PC-9 (cell line): ENCODE measurements around the gene TMEM270.

Experiments
- EZH2 ChIP-seq: fragments of 200-600 bp; sonication (generic); IDR thresholded peaks from 2 replicates; pipeline ENCODE4 v1.8.0; 2017; ENCODE audit warnings: antibody characterized with exemption, low read depth
- TF ChIP-seq, protein P1 (sequence below): fragments of 200-600 bp; sonication (generic); conservative IDR thresholded peaks from 2 replicates; pipeline ENCODE4 v1.6.1; 2017; ENCODE audit warnings: mixed run types, antibody characterized with exemption, mild to moderate bottlenecking, moderate library complexity

- TF ChIP-seq, protein P1, sequence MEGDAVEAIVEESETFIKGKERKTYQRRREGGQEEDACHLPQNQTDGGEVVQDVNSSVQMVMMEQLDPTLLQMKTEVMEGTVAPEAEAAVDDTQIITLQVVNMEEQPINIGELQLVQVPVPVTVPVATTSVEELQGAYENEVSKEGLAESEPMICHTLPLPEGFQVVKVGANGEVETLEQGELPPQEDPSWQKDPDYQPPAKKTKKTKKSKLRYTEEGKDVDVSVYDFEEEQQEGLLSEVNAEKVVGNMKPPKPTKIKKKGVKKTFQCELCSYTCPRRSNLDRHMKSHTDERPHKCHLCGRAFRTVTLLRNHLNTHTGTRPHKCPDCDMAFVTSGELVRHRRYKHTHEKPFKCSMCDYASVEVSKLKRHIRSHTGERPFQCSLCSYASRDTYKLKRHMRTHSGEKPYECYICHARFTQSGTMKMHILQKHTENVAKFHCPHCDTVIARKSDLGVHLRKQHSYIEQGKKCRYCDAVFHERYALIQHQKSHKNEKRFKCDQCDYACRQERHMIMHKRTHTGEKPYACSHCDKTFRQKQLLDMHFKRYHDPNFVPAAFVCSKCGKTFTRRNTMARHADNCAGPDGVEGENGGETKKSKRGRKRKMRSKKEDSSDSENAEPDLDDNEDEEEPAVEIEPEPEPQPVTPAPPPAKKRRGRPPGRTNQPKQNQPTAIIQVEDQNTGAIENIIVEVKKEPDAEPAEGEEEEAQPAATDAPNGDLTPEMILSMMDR = no peak
- TF ChIP-seq EZH2 = no peak
Observed at GRCh38 chr7:73895626-73896025, 34.7 kb downstream of the TMEM270 start.
